CD4-positive, alpha-beta T cell treated with Interferon alpha-2 for 1 hour (primary cell): Measurements from ENCODE around the gene CDR2L.
"Not testable (repeated sequence)": the region's sequence is repeated elsewhere in the genome, so short reads cannot be mapped to it uniquely, and the experiment has no call there.

Experiments
- DNase-seq, 2 donors: peaks; one replicate each; pipeline ENCODE4 v3.0.0-alpha.2; 2020 to 2022

CDR2L gene

DNA sequence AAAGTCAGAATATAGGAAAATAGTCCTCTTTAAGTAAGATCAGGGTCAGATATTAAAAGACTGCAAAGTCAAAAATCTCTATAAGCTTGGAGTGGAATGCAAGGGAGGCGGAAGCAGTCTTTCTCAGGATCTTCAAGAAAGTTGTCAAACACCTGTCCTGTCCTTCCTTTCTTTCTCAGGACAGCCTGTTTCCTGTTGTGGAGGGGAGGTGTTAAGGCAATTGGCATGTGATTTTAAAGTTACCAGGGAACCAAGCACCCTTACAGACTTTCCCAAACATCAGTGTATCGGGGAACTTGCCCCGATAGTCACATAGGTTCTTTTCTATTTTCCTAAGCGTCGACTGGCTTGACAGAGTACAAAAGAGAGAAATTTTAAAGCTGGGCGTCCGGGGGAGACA lies 57.3 kb downstream of the CDR2L start:
- DNase-seq: no peak

DNA sequence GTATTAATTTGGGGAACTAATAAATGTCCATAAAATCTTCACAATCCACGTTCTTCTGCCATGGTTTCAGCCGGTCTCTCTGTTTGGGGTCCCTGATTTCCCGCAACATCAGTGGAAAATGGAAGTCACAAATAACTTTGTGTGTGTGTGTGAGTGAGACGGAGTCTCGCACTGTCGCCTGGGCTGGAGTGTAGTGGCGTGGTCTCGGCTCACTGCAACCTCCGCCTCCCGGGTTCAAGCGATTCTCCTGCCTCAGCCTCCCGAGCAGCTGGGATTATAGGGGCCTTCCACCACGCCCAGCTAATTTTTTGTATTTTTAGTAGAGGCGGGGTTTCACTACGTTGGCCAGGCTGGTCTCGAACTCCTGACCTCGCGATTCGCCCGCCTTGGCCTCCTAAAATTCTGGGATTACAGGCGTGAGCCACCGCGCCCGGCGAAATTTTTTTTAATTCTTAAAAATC lies 58.5 kb downstream of the CDR2L start:
- not testable (repeated sequence) for DNase-seq

DNA sequence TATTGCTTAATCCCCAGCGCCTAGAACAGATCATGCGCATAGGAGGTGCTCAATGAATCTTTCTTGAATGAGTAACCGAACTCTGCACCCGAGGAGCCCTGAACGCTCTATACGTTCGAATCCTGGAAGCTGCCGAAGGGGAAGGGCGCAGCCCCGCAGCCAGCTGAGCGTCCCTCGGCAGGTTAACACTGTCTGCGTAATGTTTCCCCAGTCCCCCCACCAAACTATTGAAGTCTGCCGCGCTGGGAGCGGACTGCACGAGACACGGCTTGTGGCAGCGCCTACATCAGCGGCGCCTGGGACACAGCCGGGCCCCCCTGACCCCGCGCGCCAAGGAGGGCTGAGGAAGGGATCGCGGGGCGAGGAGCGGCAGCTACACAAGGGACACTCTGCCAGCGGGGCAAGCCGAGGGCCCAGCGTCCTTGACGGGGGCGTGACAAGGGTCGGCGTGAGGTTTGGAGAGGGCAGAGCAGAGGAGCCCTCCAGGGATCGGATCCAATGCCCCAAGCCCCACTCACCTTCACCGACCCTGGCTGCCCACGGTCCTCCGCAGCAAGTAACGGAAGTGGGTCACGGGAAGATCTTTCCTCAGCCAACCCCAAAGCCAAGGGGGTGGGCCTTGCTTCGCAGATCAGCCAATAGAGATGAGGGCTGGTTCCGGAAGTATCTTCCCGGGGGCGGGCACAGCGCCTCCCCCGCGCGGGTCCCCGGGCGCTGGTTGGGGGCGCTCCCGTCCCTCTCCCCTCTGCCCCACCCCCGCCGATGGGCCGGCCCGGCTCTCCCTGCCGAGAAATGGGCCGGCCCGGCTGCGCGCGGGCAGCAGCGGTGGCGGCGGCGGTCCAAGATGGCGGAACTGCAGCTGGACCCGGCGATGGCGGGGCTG lies 59.2 kb downstream of the CDR2L start, which contains the start of the genes ATP5PD and KCTD2:
TSS of gene ATP5PD (minus strand) at position 563 of the 883 bp plus-strand sequence. CDS start 4,319 bp downstream, outside the sequence.
TSS of gene KCTD2 (plus strand) at position 819 of the 883 bp plus-strand sequence. CDS start at position 845, 26 bp downstream.
- DNase-seq: peak; percentile 95 to 97

DNA sequence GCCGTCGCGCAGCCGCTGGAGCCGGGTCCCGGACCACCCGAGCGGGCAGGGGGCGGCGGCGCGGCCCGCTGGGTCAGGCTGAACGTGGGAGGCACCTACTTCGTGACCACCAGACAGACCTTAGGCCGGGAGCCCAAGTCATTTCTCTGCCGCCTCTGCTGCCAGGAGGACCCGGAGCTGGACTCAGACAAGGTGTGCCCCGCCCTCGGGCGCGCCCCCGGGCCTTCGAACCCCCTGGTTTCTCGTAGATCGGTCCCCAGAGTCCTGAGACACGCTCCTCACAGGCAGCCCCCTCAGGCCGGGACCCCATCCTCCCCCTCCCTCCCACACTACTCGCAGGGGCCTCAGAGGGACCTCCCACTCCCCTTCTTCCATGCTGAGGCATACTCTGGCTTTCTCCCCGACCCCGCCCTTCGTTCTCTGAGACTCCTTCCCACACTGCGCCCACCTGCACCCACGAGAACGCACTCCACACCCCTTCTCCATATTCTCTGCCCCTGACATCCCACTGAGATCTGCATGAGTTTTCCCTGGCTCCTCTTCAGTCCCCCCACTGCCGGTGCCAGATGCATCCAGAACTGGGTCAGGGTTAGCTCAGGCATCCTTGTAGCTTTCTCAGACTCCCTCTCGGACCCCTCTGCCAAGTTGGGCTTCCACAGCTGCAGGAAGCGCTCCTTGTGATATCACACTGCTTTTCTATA lies 60.1 kb downstream of the CDR2L start:
- DNase-seq: peak; percentile 4 to 16

DNA sequence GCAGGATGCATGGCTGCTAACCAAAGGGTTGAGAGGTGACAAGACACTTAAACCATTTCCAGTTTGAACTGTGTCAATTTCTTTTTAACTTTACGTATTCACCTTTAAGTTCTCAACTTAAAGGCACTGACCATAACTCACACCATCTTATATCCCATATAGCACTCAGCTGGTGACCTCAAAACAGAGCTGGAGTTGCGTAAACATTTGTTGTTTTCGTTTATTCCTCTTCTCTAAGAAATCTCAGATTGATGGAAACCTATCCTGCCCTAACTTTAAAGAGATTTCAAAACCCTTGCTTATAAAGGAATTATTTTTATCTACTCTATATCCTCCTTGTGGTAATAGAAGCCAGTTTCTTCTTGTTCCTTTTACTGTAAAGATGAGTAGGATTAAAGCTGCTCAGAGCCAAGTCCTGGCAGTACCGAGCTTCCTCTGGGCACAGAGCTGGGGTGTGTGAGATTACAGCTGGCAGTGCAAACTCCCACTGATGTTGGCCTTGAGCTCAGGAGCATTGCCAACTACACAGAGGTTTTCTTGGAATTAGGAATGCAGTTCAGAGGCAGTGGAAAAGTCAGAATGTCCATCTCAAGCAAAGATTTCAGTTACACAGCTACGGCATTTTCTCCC lies 60.9 kb downstream of the CDR2L start:
- no peak for DNase-seq

DNA sequence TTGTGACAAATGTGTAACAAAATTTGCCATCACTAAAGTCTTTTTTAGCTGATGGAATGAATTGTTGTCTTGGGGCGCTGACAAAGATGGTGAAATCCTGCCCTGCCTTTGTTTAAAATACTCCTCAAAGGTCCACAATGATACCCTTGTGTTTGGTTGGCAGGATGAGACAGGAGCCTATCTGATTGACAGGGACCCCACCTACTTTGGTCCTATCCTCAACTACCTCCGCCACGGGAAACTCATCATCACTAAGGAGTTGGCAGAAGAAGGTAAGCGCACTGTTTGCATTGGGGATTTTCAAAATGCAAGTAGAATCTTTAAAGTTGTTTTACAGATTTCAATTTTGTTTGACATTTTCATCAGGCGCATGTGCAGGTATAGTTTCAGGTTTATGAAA lies 61.6 kb downstream of the CDR2L start:
- DNase-seq: no peak

DNA sequence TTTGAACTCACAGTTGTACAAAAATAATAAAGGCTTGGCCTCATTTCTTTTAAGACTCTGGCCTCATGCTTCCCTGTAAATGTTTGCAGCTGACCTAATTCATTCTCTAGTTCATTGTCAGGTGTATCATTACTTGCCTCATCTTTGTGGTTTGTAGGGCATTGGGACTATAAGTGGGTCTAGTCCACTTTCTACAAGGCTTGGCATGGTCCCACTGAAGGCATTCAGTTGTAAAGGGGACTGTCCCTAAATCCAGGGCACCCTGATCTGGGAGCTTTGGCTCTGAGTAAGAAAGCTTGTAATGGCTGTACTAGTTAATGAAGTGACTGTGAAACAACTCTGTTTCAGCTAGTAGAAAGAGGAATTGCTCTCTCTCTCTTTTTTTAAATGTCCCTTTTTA lies 62.3 kb downstream of the CDR2L start:
- DNase-seq: no peak

DNA sequence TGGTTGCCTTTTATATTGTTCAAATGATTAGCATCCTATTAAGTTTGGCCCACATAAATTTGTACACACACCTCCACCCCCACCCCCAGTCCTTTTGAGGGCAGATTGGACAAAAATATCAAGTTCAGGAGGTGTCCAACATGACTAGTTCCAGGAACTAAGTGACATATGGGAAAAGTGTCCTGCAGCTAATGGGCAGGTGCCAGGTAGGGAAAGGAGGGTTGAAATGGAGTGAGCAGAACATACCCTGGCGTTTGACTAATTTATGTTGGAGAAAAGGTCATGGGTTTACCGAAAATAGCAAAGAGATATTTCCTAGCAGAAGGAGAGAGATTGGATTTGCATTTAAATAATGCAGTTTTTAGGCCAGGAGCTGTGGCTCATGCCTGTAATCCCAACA lies 64.5 kb downstream of the CDR2L start:
- DNase-seq: no peak
